ENCODE data around the gene COG5.

The COG5 gene

DNA sequence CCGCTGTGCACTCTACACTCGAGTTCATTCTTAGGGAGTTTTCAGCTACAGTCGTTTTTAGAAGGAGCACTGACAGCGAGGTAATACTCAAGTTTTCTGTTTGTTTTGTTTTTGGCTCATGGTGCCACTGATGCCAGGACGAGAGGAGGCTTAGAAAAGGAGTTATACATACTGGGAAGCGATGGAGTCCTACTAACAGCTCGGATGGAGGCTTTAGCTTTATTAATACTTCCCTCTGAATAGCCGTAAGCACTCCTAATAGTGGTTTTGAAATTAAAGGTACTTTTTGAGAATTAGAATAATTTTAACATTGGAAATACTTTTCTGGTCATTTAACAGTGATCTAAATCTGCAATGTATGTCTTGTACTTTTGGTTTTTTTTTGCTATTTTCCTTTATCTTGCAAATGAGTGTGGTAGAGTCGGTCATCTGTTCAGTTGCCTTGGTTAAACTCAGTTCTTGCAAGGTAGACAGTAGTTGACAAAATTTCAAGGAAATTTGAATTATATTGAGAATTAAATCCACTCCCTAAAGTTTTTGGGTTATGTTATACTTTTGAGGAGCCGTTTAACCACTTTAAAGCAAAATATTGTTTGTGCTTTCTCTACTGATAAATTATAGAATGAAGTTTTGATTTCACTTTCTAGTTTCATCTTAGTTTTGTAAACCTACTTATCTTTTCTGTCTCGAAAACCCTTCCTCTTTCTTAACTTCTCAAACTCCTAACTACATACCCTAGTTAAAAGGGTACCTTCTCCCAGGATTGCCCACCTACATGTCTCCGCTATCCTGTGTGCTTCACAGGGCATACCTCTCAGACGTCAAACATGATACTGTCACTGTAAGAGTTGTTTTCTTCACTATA is 393.4 kb downstream of the COG5 start:
- H3K4me1 ChIP-seq: peaks cover 25% of the 10 kb centered on the region

GRCh38 chr7:107169120-107170050 is 394.3 kb downstream of the COG5 start:
- Histone ChIP-seq H3K79me2 (peaks cover 31% of the 10 kb centered on the region), H3K4me1 (peaks cover 28% of the 10 kb centered on the region), H2AFZ (peak overlapping the region; percentile 74), H3K27me3 (ENCODE audit: control insufficient read depth, insufficient read depth, low read length) (no peaks in the 10 kb centered on the region), H3K36me3 (ENCODE audit: control insufficient read depth, insufficient read depth, low read length) (no peaks in the 10 kb centered on the region), H3K4me2 (ENCODE audit: low read length) (peak overlapping the region; percentile 67), H3K27ac (peak overlapping the region; percentile 95), H3K9me3 (ENCODE audit: control insufficient read depth, low read length) (no peaks in the 10 kb centered on the region), H3K9ac (peak overlapping the region; percentile 92), H3K4me3 (ENCODE audit: low read depth, low read length) (peak overlapping the region; percentile 91)
- TF ChIP-seq CTCF (IDR thresholded peaks at IDR 0.05): no peak

More for the DNA sequence above, 393.4 kb downstream of the COG5 start:
- peak overlapping the region; percentile 91 for H3K4me3 ChIP-seq (ENCODE audit: low read depth, low read length)
- H3K36me3 ChIP-seq (ENCODE audit: control insufficient read depth, insufficient read depth, low read length): no peaks in the 10 kb centered on the region
- H3K4me2 ChIP-seq (ENCODE audit: low read length): peak overlapping the region; percentile 67
- H3K79me2 ChIP-seq: peaks cover 40% of the 10 kb centered on the region
- no peak for TF ChIP-seq CTCF (IDR thresholded peaks at IDR 0.05)
- H3K9ac ChIP-seq: no peak overlapping the region
- no peaks in the 10 kb centered on the region for H3K9me3 ChIP-seq (ENCODE audit: control insufficient read depth, low read length)
- no peaks in the 10 kb centered on the region for H3K27me3 ChIP-seq (ENCODE audit: control insufficient read depth, insufficient read depth, low read length)
- no peak overlapping the region for H2AFZ ChIP-seq
- peak overlapping the region; percentile 95 for H3K27ac ChIP-seq

GRCh38 chr7:107168233-107169119 is 395.2 kb downstream of the COG5 start, which contains the start of gene HBP1:
Gene HBP1 (plus strand): TSS chr7:107169003. CDS start chr7:107179894, 10,891 bp downstream.
- no peaks in the 10 kb centered on the region for H3K36me3 ChIP-seq (ENCODE audit: control insufficient read depth, insufficient read depth, low read length)
- peaks cover 22% of the 10 kb centered on the region for H3K79me2 ChIP-seq
- peak; percentile 1 for TF ChIP-seq CTCF (IDR thresholded peaks at IDR 0.05)
- H3K4me1 ChIP-seq: peaks cover 19% of the 10 kb centered on the region
- no peaks in the 10 kb centered on the region for H3K9me3 ChIP-seq (ENCODE audit: control insufficient read depth, low read length)
- peak within 1 kb of the TSS; percentile 92 for H3K9ac ChIP-seq
- peak within 1 kb of the TSS; percentile 67 for H3K4me2 ChIP-seq (ENCODE audit: low read length)
- peak within 1 kb of the TSS; percentile 91 for H3K4me3 ChIP-seq (ENCODE audit: low read depth, low read length)
- H2AFZ ChIP-seq: peak within 1 kb of the TSS; percentile 90
- H3K27ac ChIP-seq: peak within 1 kb of the TSS; percentile 96
- H3K27me3 ChIP-seq (ENCODE audit: control insufficient read depth, insufficient read depth, low read length): no peaks in the 10 kb centered on the region

DNA sequence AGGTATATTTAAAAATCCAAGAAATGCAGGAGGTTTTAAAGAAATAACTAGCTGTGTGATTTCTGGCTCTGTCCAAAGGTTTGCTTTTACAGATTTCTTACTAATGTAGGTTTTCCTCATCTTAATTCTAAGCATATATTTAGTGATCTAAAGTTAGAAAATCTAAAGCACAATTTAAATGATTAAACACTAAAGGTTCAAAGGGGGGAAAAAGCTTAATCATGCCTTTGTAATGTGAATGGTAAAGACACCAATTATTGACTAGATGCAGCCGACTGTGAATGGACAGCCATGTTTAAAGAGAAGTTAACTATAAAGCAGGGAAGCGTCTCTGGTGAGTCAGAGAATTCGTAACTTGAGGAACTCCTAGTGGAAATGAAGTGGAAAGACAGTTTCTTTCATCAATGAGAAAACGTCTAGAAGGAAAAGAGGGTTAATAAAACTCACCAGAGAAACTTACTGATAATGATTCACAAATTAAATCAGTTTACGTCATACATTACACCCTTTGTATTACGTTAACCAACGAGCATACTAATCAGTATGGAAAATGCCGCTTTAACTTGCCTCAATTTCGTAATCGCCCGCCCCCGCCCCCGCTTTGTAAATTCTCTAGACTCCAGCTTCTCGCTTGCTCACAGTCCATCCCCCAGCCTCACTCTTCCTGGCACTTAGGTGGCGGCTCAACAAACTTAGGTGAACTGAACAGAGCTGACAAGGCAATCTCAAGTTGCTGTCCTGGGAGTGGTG is 396.1 kb downstream of the COG5 start:
- Histone ChIP-seq H3K9me3 (ENCODE audit: control insufficient read depth, low read length) (no peaks in the 10 kb centered on the region), H3K79me2 (peaks cover 15% of the 10 kb centered on the region), H2AFZ (peak overlapping the region; percentile 90), H3K4me1 (peaks cover 14% of the 10 kb centered on the region), H3K4me2 (ENCODE audit: low read length) (peak overlapping the region; percentile 55), H3K36me3 (ENCODE audit: control insufficient read depth, insufficient read depth, low read length) (no peaks in the 10 kb centered on the region), H3K27ac (peak overlapping the region; percentile 96), H3K27me3 (ENCODE audit: control insufficient read depth, insufficient read depth, low read length) (no peaks in the 10 kb centered on the region), H3K9ac (peak overlapping the region; percentile 7), H3K4me3 (ENCODE audit: low read depth, low read length) (peak overlapping the region; percentile 91)
- peak; percentile 23 for TF ChIP-seq CTCF (IDR thresholded peaks at IDR 0.05)

Data from parathyroid adenoma (tissue), 2 donors.